GM13977 (cell line): ENCODE measurements around the gene CAPN11.

Experiments used
- DNase-seq: peaks from one replicate; pipeline ENCODE4 v3.0.0; 2012; ENCODE audit warnings: low spot score
- CTCF ChIP-seq: IDR thresholded peaks from 2 replicates; pipeline ENCODE4 v1.5.1; 2012; ENCODE audit warnings: mild to moderate bottlenecking, control low read depth; ENCODE audit not compliant: insufficient read depth; ENCODE audit errors: extremely low read depth, missing control alignments
- in situ Hi-C: fragments of 300-500 bp; cut with MboI; formaldehyde crosslinking; loops from one replicate; pipeline ENCODE4 v1.12.0; 2022; ENCODE audit warnings: low sequenced_read_pairs, low pct_unique_long_range_greater_than_20kb, mixed read lengths, inconsistent platforms; ENCODE audit not compliant: unreplicated experiment

The CAPN11 gene

GRCh38 chr6:44166116-44166515, 7.5 kb downstream of the CAPN11 start:
- TF ChIP-seq CTCF = no peak
- no peak for DNase-seq

DNA sequence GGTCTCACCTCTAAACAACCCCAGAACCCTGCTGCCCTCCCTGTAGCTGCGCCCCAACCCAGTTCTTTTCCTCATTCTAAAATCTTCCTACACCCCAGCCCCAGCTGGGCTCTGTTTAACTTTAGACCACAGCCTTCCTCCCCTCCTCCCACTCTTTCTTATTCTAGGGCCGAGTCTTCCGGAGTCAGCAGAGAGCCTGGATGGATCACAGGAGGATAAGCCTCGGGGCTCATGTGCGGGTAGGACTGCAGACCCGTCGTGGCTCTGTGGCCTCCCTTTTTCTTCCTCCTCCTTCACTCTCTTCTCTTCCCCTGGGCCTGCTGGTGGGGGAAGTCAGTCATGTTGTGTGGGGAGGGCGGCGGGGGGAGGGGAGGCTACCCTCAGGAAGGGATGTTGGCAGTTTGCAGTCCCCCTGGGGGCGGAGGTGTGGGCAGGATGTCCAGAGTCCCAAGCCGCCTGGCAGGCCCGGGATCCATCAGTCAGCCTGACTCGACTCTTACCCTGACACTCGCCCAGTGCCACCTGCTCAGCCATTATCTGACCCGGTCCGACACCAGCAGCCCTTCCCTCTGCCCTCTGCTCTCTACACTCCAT, 8.1 kb downstream of the CAPN11 start:
- in situ Hi-C loops = loop anchor here (25.0 kb wide), 1 partner anchor 171 kb away; the partner anchor contains the start of gene SPATS1
- TF ChIP-seq CTCF = no peak
- no peak for DNase-seq

More at GRCh38 chr6:44166116-44166515, 7.5 kb downstream of the CAPN11 start:
- in situ Hi-C loops = loop anchor here (25.0 kb wide), 1 partner anchor 171 kb away; the partner anchor contains the start of gene SPATS1

- TF ChIP-seq CTCF = no peak
- in situ Hi-C loops = loop anchor here (25.0 kb wide), 1 partner anchor 170 kb away; the partner anchor contains the start of gene SPATS1
Observed at GRCh38 chr6:44167567-44167966, 8.9 kb downstream of the CAPN11 start.

GRCh38 chr6:44169154-44169553, 10.5 kb downstream of the CAPN11 start:
- in situ Hi-C loops = loop anchor here (25.0 kb wide), 1 partner anchor 168 kb away; the partner anchor contains the start of gene SPATS1
- DNase-seq = no peak
- no peak for TF ChIP-seq CTCF

More at GRCh38 chr6:44167567-44167966, 8.9 kb downstream of the CAPN11 start:
- no peak for DNase-seq

GRCh38 chr6:44169886-44170570, 11.4 kb downstream of the CAPN11 start:
- no peak for TF ChIP-seq CTCF
- in situ Hi-C loops = loop anchor here (5.0 to 25.0 kb wide), 2 partner anchors 67 to 167 kb away; partner anchors contain the start of gene SPATS1
- no peak for DNase-seq

DNA sequence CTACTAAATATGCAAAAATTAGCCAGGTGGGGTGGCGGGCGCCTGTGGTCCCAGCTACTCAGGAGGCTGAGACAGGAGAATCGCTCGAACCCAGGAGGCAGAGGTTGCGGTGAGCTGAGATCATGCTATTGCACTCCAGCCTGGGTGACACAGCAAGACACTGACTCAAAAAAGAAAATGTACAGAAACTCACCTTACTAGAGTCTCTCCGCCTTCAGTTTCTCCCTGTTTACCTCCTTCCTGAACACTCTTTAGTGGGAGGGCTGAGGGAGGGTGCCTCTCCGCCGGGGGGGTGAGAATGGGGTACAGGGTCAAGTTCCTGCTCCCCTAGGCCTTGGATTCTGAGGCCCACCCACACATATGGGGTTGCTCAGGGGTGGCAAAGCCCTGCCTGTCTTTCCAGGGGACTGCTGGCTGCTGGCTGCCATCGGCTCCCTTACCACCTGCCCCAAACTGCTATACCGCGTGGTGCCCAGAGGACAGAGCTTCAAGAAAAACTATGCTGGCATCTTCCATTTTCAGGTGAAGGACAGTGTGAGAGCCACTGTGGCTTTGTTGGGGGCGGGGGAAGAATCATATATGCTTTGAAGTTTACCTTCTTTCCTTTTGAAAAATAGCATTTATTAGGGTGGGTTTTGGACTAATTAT, 13.4 kb downstream of the CAPN11 start:
- DNase-seq = no peak
- in situ Hi-C loops = loop anchor here (5.0 to 25.0 kb wide), 2 partner anchors 65 to 165 kb away; partner anchors contain the start of gene SPATS1
- TF ChIP-seq CTCF = no peak
